GM12878 (cell line): ENCODE data around the gene SYNPO2L. TPM values are rescaled to one million over a fixed set of nuclear protein-coding genes. Genes with fewer than 3 reads are reported as not detected.

ENCODE experiments used
- CHD2 ChIP-seq: IDR thresholded peaks from 2 replicates; pipeline ENCODE4 v1.6.1; 2011; ENCODE audit warnings: low read depth, low read length, improper control_type of control experiment, borderline replicate concordance
- EP300 ChIP-seq, 2 experiments: fragments of 150-350 bp in 1 of 2; IDR thresholded peaks; 2 replicates each; pipeline ENCODE4 v1.6.1; 2011 to 2012; ENCODE audit warnings: low read depth in 2 of 2, low read length in 2 of 2, borderline replicate concordance in 1 of 2, improper control_type of control experiment in 1 of 2, inconsistent platforms in 1 of 2; ENCODE audit not compliant: control insufficient read depth in 1 of 2
- ETV6 ChIP-seq, 2 experiments: fragments of 450-650 bp in 1 of 2; IDR thresholded peaks in 1 of 2; conservative IDR thresholded peaks in 1 of 2; 2 replicates each; pipeline ENCODE4 v1.6.1; 2014; ENCODE audit warnings: antibody characterized with exemption in 1 of 2, borderline replicate concordance in 1 of 2, low read depth in 1 of 2, mild to moderate bottlenecking in 1 of 2, moderate library complexity in 1 of 2
- GABPA ChIP-seq: IDR thresholded peaks from 2 replicates; pipeline ENCODE4 v1.6.1; 2014; ENCODE audit warnings: antibody characterized with exemption, low read depth, mild to moderate bottlenecking, inconsistent platforms
- JUND ChIP-seq: IDR thresholded peaks from 2 replicates; pipeline ENCODE4 v1.6.1; 2012; ENCODE audit warnings: low read depth, mild to moderate bottlenecking, low read length, improper control_type of control experiment, moderate library complexity
- POU2F2 ChIP-seq: IDR thresholded peaks from 3 replicates; pipeline ENCODE4 v1.6.1; 2011; ENCODE audit warnings: low read depth, mild to moderate bottlenecking, low read length, borderline replicate concordance
- SMC3 ChIP-seq: IDR thresholded peaks from 2 replicates; pipeline ENCODE4 v1.6.1; 2011; ENCODE audit warnings: low read length, improper control_type of control experiment, borderline replicate concordance
- SUZ12 ChIP-seq: fragments of 200-600 bp; sonication (generic); IDR thresholded peaks from one replicate; pipeline ENCODE4 v1.6.1; 2018; ENCODE audit warnings: antibody characterized with exemption, mild to moderate bottlenecking; ENCODE audit not compliant: unreplicated experiment
- ZNF384 ChIP-seq: IDR thresholded peaks from 2 replicates; pipeline ENCODE4 v1.6.1; 2012; ENCODE audit warnings: low read depth, mild to moderate bottlenecking, low read length, improper control_type of control experiment, borderline replicate concordance
- polyA plus RNA-seq, 11 experiments: library from polyadenylated mRNA; depleted of rRNA in 4 of 11; unstranded in 6 of 11; stranded (reverse) in 5 of 11; fragments of >200 nt; fragmentation: Nextera tagmentation in 4 of 11; fragmentation: Illumina TruSeq in 1 of 11; extraction: Ambion mirVana in 4 of 11; extraction: Trizol in 1 of 11; gene quantifications; 1 replicate in 1 of 11; 2 replicates in 10 of 11; pipeline versions ENCODE4 v1.2.1 to v1.2.3, GENCODE V29; 2011 to 2016; ENCODE audit warnings: inconsistent platforms in 2 of 11, missing spikeins in 2 of 11, low read depth in 1 of 11
- total RNA-seq, 4 experiments: library from RNA; depleted of rRNA in 3 of 4; stranded (reverse); fragments of >200 nt in 3 of 4; fragmentation: Illumina TruSeq in 1 of 4; extraction: Trizol in 1 of 4; gene quantifications; 2 replicates each; pipeline versions ENCODE4 v1.2.1 to v1.2.3, GENCODE V29; 2013 to 2021
- TF ChIP-seq, protein P1 (sequence below): IDR thresholded peaks from 2 replicates; pipeline ENCODE4 v1.6.1; 2011; ENCODE audit warnings: mild to moderate bottlenecking, low read depth, low read length, moderate library complexity; ENCODE audit not compliant: insufficient replicate concordance
- TF ChIP-seq, protein P2 (sequence below), 3 experiments: IDR thresholded peaks in 2 of 3; conservative IDR thresholded peaks in 1 of 3; 2 replicates each; pipeline ENCODE4 v1.5.1; 2011; ENCODE audit warnings: low read depth in 3 of 3, low read length in 3 of 3, mild to moderate bottlenecking in 3 of 3, control low read depth in 2 of 3, moderate library complexity in 2 of 3, inconsistent platforms in 1 of 3, mixed read lengths in 1 of 3; ENCODE audit not compliant: control insufficient read depth in 2 of 3, insufficient read depth in 1 of 3; ENCODE audit errors: extremely low read depth in 1 of 3
- TF ChIP-seq, protein P3 (sequence below): fragments of 450-650 bp; IDR thresholded peaks from 2 replicates; pipeline ENCODE4 v1.6.1; 2018; ENCODE audit warnings: borderline replicate concordance, mild to moderate bottlenecking; ENCODE audit not compliant: partially characterized antibody
- TF ChIP-seq, protein P4 (sequence below): IDR thresholded peaks from 2 replicates; pipeline ENCODE4 v1.6.1; 2012; ENCODE audit warnings: low read depth, low read length, improper control_type of control experiment
- TF ChIP-seq, protein P5 (sequence below): fragments of 450-650 bp; IDR thresholded peaks from 2 replicates; pipeline ENCODE4 v1.6.1; 2016; ENCODE audit warnings: mild to moderate bottlenecking
- TF ChIP-seq, protein P6 (sequence below): IDR thresholded peaks from 2 replicates; pipeline ENCODE4 v1.6.1; 2012; ENCODE audit warnings: low read depth, low read length, improper control_type of control experiment

SYNPO2L gene
- total and polyA plus RNA-seq, 10 of the 15 experiments (the other 5 are each of a cell fraction or from before 2014, with no cell fraction given) = 0.01 to 2.3 (median 0.59) TPM

DNA sequence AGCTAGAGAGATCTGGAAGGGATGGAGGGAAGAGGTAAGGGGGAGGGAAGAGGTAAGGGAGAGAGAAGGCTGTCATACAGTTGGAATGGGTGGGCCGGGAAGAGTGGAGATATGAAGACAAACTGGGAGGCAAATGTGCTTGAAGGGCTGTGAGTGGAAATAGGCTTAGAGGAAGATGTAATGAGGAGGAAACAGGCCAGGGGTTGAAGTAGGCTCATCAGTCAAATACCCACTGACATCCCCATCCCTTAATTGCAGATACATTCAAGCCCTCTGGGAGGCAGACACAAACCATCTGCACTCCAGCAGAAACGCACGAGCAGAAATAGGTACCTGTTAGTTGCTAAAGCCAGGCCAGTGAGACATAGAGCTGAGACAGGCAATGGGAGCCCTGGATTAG lies 2.1 kb downstream of the SYNPO2L start (continued):
- TF ChIP-seq, protein P1, sequence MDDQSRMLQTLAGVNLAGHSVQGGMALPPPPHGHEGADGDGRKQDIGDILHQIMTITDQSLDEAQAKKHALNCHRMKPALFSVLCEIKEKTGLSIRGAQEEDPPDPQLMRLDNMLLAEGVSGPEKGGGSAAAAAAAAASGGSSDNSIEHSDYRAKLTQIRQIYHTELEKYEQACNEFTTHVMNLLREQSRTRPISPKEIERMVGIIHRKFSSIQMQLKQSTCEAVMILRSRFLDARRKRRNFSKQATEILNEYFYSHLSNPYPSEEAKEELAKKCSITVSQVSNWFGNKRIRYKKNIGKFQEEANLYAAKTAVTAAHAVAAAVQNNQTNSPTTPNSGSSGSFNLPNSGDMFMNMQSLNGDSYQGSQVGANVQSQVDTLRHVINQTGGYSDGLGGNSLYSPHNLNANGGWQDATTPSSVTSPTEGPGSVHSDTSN = peak; percentile 60
- TF ChIP-seq, protein P2, sequence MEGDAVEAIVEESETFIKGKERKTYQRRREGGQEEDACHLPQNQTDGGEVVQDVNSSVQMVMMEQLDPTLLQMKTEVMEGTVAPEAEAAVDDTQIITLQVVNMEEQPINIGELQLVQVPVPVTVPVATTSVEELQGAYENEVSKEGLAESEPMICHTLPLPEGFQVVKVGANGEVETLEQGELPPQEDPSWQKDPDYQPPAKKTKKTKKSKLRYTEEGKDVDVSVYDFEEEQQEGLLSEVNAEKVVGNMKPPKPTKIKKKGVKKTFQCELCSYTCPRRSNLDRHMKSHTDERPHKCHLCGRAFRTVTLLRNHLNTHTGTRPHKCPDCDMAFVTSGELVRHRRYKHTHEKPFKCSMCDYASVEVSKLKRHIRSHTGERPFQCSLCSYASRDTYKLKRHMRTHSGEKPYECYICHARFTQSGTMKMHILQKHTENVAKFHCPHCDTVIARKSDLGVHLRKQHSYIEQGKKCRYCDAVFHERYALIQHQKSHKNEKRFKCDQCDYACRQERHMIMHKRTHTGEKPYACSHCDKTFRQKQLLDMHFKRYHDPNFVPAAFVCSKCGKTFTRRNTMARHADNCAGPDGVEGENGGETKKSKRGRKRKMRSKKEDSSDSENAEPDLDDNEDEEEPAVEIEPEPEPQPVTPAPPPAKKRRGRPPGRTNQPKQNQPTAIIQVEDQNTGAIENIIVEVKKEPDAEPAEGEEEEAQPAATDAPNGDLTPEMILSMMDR (IDR thresholded peaks at IDR 0.05 in 2 of 3, conservative IDR thresholded peaks at IDR 0.05 in 1 of 3; ENCODE audit: control insufficient read depth in 2 of 3, extremely low read depth in 1 of 3, insufficient read depth in 1 of 3, low read depth in 3 of 3, low read length in 3 of 3) = peak; percentile 38 to 62 (median 47); a peak in 4 of 6 replicates
- TF ChIP-seq, protein P3, sequence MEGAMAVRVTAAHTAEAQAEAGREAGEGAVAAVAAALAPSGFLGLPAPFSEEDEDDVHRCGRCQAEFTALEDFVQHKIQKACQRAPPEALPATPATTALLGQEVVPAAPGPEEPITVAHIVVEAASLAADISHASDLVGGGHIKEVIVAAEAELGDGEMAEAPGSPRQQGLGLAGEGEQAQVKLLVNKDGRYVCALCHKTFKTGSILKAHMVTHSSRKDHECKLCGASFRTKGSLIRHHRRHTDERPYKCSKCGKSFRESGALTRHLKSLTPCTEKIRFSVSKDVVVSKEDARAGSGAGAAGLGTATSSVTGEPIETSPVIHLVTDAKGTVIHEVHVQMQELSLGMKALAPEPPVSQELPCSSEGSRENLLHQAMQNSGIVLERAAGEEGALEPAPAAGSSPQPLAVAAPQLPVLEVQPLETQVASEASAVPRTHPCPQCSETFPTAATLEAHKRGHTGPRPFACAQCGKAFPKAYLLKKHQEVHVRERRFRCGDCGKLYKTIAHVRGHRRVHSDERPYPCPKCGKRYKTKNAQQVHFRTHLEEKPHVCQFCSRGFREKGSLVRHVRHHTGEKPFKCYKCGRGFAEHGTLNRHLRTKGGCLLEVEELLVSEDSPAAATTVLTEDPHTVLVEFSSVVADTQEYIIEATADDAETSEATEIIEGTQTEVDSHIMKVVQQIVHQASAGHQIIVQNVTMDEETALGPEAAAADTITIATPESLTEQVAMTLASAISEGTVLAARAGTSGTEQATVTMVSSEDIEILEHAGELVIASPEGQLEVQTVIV = no peak
- TF ChIP-seq, protein P4, sequence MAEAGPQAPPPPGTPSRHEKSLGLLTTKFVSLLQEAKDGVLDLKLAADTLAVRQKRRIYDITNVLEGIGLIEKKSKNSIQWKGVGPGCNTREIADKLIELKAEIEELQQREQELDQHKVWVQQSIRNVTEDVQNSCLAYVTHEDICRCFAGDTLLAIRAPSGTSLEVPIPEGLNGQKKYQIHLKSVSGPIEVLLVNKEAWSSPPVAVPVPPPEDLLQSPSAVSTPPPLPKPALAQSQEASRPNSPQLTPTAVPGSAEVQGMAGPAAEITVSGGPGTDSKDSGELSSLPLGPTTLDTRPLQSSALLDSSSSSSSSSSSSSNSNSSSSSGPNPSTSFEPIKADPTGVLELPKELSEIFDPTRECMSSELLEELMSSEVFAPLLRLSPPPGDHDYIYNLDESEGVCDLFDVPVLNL = no peak
- TF ChIP-seq ZNF384 = no peak
- no peak for TF ChIP-seq POU2F2
- TF ChIP-seq SMC3 = peak; percentile 31; the same call in 1 of the 2 replicates
- no peak for TF ChIP-seq SUZ12
- TF ChIP-seq, protein P5, sequence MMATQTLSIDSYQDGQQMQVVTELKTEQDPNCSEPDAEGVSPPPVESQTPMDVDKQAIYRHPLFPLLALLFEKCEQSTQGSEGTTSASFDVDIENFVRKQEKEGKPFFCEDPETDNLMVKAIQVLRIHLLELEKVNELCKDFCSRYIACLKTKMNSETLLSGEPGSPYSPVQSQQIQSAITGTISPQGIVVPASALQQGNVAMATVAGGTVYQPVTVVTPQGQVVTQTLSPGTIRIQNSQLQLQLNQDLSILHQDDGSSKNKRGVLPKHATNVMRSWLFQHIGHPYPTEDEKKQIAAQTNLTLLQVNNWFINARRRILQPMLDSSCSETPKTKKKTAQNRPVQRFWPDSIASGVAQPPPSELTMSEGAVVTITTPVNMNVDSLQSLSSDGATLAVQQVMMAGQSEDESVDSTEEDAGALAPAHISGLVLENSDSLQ = peak; percentile 79
- no peak for TF ChIP-seq GABPA
- TF ChIP-seq JUND = no peak
- TF ChIP-seq, protein P6, sequence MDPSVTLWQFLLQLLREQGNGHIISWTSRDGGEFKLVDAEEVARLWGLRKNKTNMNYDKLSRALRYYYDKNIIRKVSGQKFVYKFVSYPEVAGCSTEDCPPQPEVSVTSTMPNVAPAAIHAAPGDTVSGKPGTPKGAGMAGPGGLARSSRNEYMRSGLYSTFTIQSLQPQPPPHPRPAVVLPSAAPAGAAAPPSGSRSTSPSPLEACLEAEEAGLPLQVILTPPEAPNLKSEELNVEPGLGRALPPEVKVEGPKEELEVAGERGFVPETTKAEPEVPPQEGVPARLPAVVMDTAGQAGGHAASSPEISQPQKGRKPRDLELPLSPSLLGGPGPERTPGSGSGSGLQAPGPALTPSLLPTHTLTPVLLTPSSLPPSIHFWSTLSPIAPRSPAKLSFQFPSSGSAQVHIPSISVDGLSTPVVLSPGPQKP = no peak
- no peak for TF ChIP-seq EP300 (IDR thresholded peaks at IDR 0.05; ENCODE audit: borderline replicate concordance in 1 of 2, control insufficient read depth in 1 of 2, low read depth in 2 of 2, low read length in 2 of 2)
- no peak for TF ChIP-seq ETV6 (conservative IDR thresholded peaks at IDR 0.05 in 1 of 2, IDR thresholded peaks at IDR 0.05 in 1 of 2; ENCODE audit: borderline replicate concordance in 1 of 2, low read depth in 1 of 2)
- TF ChIP-seq CHD2 = no peak
- TF ChIP-seq, all 136 proteins: peak for 7
